Panc1 (cell line): ENCODE results near the gene KRTAP4-4. TPM values are rescaled to one million over a fixed set of nuclear protein-coding genes. Genes with fewer than 3 reads are reported as not detected.
"Not testable (repeated sequence)": the region's sequence is repeated elsewhere in the genome, so short reads cannot be mapped to it uniquely, and the experiment has no call there.

Experiments used
- ATAC-seq: fragments of 200-7000 bp; cut with Tn5 transposase; 2 replicates; pipeline ENCODE4 v1.9.1; 2020; ENCODE audit warnings: mild to moderate bottlenecking, moderate library complexity
- BruUV-seq: library from RNA; stranded (reverse); fragments of 400-500 nt; replicated peaks from 2 replicates; lab custom pipeline; 2021; lab: Mats Ljungman, UMichigan
- CTCF ChIA-PET: fragments of 300-600 bp; sonication (Branson Sonifier 250); formaldehyde crosslinking; loops from one replicate; lab custom pipeline; 2022; ENCODE audit warnings: antibody characterized with exemption; lab: Charles Lee
- POLR2A ChIA-PET: fragments of 300-600 bp; sonication (Branson Sonifier 250); formaldehyde crosslinking; loops from one replicate; lab custom pipeline; 2022; ENCODE audit warnings: antibody characterized with exemption; lab: Charles Lee
- DNase-seq: peaks from one replicate; pipeline ENCODE4 v3.0.0-alpha.2; 2010; ENCODE audit warnings: low read depth, low spot score
- H3K27ac ChIP-seq: 2 replicates; pipeline ENCODE4 v1.5.1; 2011; ENCODE audit warnings: mild to moderate bottlenecking, low read length, inconsistent platforms
- H3K27me3 ChIP-seq: fragments of 200-500 bp; sonication (Bioruptor generic); 2 replicates; pipeline ENCODE4 v1.6.0; 2014; ENCODE audit warnings: low read length, inconsistent platforms; ENCODE audit not compliant: control insufficient read depth, insufficient read depth
- H3K36me3 ChIP-seq: fragments of 200-500 bp; sonication (Bioruptor generic); 2 replicates; pipeline ENCODE4 v1.5.1; 2014; ENCODE audit warnings: inconsistent platforms, mild to moderate bottlenecking, low read length, moderate library complexity; ENCODE audit not compliant: control insufficient read depth, insufficient read depth
- H3K4me1 ChIP-seq: 2 replicates; pipeline ENCODE4 v1.5.1; 2011; ENCODE audit warnings: inconsistent platforms, mild to moderate bottlenecking, low read length, moderate library complexity; ENCODE audit not compliant: control insufficient read depth, insufficient read depth
- H3K4me3 ChIP-seq, 2 experiments: 2 replicates each; pipeline ENCODE4 v1.5.1; 2011 to 2012; ENCODE audit warnings: low read depth in 2 of 2, low read length in 2 of 2, mild to moderate bottlenecking in 2 of 2, inconsistent platforms in 1 of 2, moderate library complexity in 1 of 2
- H3K9me3 ChIP-seq: fragments of 200-500 bp; sonication (Bioruptor generic); 2 replicates; pipeline ENCODE4 v1.5.1; 2014; ENCODE audit warnings: low read depth, mild to moderate bottlenecking, inconsistent platforms, low read length, moderate library complexity; ENCODE audit not compliant: control insufficient read depth, insufficient read depth
- POLR2AphosphoS5 ChIP-seq: IDR thresholded peaks from 2 replicates; pipeline ENCODE4 v1.6.1; 2012; ENCODE audit warnings: mild to moderate bottlenecking, low read depth, low read length, moderate library complexity
- SIN3A ChIP-seq: IDR thresholded peaks from 2 replicates; pipeline ENCODE4 v1.6.1; 2012; ENCODE audit warnings: low read depth, mild to moderate bottlenecking, low read length, moderate library complexity, borderline replicate concordance; ENCODE audit not compliant: insufficient read depth
- TCF7L2 ChIP-seq: IDR thresholded peaks from 2 replicates; pipeline ENCODE4 v1.6.1; 2011; ENCODE audit warnings: mild to moderate bottlenecking, low read depth, low read length, inconsistent platforms
- in situ Hi-C: cut with HindIII; loops from 2 replicates; pipeline ENCODE4 v1.10.0; 2016; ENCODE audit warnings: low sequenced_read_pairs, low pct_unique_long_range_greater_than_20kb
- intact Hi-C: fragments of 100-400 bp; cut with micrococcal nuclease; formaldehyde crosslinking; loops from one replicate; pipeline ENCODE4 v1.10.0; 2022; ENCODE audit not compliant: unreplicated experiment
- total RNA-seq: library from RNA; stranded (reverse); gene quantifications from one replicate; pipeline ENCODE4 v1.2.1, GENCODE V29; 2021; ENCODE audit not compliant: unreplicated experiment
- TF ChIP-seq, protein P1 (sequence below), 2 experiments: IDR thresholded peaks; 2 replicates each; pipeline ENCODE4 v1.6.1; 2011 to 2012; ENCODE audit warnings: low read depth in 2 of 2, control low read depth in 1 of 2, low read length in 1 of 2, mild to moderate bottlenecking in 1 of 2, moderate library complexity in 1 of 2; ENCODE audit not compliant: insufficient read depth in 1 of 2
- TF ChIP-seq, protein P2 (sequence below): fragments of 450-650 bp; IDR thresholded peaks from 2 replicates; pipeline ENCODE4 v1.5.1; 2017; ENCODE audit warnings: mild to moderate bottlenecking

KRTAP4-4 gene
- total RNA-seq, 1 experiment from 2014 or later = not detected

DNA sequence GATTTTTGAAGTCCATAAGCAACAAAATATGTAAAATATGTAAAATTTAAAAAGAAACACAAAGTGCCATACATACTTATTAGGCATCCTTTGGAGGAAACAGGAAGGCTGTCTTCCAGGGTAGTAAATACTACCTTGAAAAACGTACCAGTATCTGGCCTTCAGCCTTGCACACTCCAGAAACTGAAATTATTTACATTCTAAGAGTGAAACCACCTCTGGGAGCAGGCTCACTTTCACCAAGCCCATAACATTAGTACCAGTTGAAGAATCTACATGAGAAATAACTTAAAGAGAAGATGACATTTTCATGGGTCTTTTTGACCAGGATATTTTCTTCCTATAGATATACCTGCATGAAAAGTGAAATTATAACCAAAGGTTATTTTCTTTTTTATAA is 35.5 kb upstream of the KRTAP4-4 start:
- ChIA-PET POLR2A (no interaction called here), CTCF (interaction anchor here (0.7 kb wide), 1 partner anchor 205 kb away, joined by 3 read pairs; no protein-coding TSS in a partner anchor)
- Histone ChIP-seq H3K4me1 (no peaks in the 10 kb centered on the region), H3K27me3 (no peaks in the 10 kb centered on the region; the same call in 1 of the 2 replicates), H3K27ac (no peak overlapping the region), H3K36me3 (no peaks in the 10 kb centered on the region), H3K9me3 (no peaks in the 10 kb centered on the region), H3K4me3 (no peak overlapping the region)
- BruUV-seq = no TSS peak
- in situ Hi-C loops (no loop called here), intact Hi-C loops (no loop called here)
- ATAC-seq = no peak
- no peak for TF ChIP-seq TCF7L2
- TF ChIP-seq, protein P1, sequence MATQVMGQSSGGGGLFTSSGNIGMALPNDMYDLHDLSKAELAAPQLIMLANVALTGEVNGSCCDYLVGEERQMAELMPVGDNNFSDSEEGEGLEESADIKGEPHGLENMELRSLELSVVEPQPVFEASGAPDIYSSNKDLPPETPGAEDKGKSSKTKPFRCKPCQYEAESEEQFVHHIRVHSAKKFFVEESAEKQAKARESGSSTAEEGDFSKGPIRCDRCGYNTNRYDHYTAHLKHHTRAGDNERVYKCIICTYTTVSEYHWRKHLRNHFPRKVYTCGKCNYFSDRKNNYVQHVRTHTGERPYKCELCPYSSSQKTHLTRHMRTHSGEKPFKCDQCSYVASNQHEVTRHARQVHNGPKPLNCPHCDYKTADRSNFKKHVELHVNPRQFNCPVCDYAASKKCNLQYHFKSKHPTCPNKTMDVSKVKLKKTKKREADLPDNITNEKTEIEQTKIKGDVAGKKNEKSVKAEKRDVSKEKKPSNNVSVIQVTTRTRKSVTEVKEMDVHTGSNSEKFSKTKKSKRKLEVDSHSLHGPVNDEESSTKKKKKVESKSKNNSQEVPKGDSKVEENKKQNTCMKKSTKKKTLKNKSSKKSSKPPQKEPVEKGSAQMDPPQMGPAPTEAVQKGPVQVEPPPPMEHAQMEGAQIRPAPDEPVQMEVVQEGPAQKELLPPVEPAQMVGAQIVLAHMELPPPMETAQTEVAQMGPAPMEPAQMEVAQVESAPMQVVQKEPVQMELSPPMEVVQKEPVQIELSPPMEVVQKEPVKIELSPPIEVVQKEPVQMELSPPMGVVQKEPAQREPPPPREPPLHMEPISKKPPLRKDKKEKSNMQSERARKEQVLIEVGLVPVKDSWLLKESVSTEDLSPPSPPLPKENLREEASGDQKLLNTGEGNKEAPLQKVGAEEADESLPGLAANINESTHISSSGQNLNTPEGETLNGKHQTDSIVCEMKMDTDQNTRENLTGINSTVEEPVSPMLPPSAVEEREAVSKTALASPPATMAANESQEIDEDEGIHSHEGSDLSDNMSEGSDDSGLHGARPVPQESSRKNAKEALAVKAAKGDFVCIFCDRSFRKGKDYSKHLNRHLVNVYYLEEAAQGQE (IDR thresholded peaks at IDR 0.05; ENCODE audit: insufficient read depth in 1 of 2, low read depth in 2 of 2, low read length in 1 of 2) = no peak
- TF ChIP-seq SIN3A = no peak
- TF ChIP-seq, protein P2, sequence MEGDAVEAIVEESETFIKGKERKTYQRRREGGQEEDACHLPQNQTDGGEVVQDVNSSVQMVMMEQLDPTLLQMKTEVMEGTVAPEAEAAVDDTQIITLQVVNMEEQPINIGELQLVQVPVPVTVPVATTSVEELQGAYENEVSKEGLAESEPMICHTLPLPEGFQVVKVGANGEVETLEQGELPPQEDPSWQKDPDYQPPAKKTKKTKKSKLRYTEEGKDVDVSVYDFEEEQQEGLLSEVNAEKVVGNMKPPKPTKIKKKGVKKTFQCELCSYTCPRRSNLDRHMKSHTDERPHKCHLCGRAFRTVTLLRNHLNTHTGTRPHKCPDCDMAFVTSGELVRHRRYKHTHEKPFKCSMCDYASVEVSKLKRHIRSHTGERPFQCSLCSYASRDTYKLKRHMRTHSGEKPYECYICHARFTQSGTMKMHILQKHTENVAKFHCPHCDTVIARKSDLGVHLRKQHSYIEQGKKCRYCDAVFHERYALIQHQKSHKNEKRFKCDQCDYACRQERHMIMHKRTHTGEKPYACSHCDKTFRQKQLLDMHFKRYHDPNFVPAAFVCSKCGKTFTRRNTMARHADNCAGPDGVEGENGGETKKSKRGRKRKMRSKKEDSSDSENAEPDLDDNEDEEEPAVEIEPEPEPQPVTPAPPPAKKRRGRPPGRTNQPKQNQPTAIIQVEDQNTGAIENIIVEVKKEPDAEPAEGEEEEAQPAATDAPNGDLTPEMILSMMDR = no peak
- no peak for TF ChIP-seq POLR2AphosphoS5
- DNase-seq = no peak

DNA sequence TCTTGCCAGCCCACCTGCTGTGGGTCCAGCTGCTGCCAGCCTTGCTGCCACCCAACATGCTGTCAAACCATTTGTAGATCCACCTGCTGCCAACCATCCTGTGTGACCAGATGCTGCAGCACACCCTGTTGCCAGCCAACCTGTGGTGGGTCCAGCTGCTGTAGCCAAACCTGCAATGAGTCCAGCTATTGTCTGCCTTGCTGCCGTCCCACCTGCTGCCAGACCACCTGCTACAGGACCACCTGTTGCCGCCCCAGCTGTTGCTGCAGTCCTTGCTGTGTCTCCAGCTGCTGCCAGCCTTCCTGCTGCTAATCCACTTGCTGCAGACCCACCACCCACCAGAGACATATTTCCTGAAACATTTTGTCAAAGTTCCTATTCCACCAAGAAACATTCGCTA is 29.8 kb upstream of the KRTAP4-4 start:
- intact Hi-C loops (no loop called here), in situ Hi-C loops (no loop called here)
- H3K9me3 ChIP-seq = no peaks in the 10 kb centered on the region
- peaks cover 5% of the 10 kb centered on the region for H3K27me3 ChIP-seq
- CTCF ChIA-PET = no interaction called here
- POLR2A ChIA-PET = no interaction called here
- no TSS peak for BruUV-seq
- DNase-seq (no peak), ATAC-seq (no peak)
- no peak overlapping the region for H3K27ac ChIP-seq
- TF ChIP-seq, protein P1 (IDR thresholded peaks at IDR 0.05; ENCODE audit: insufficient read depth in 1 of 2, low read depth in 2 of 2, low read length in 1 of 2) = no peak
- no peak for TF ChIP-seq TCF7L2
- TF ChIP-seq, protein P2 = no peak
- TF ChIP-seq SIN3A = no peak
- TF ChIP-seq POLR2AphosphoS5 = no peak
- no peaks in the 10 kb centered on the region for H3K4me1 ChIP-seq
- H3K4me3 ChIP-seq = no peak overlapping the region
- H3K36me3 ChIP-seq = no peaks in the 10 kb centered on the region

DNA sequence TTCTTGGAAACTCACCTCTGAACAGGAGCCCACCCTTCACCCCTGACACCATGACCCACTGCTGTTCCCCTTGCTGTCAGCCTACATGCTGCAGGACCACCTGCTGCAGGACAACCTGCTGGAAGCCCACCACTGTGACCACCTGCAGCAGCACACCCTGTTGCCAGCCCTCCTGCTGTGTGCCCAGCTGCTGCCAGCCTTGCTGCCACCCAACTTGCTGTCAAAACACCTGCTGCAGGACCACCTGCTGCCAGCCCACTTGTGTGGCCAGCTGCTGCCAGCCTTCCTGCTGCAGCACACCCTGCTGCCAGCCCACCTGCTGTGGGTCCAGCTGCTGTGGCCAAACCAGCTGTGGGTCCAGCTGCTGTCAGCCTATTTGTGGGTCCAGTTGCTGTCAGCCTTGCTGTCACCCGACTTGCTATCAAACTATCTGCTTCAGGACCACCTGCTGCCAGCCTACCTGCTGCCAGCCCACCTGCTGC is 29.3 kb upstream of the KRTAP4-4 start, which contains the start of gene KRTAP9-1:
Gene KRTAP9-1 (plus strand): TSS at position 51 of the 482 bp plus-strand sequence. CDS start 0 bp downstream, at position 51.
- in situ Hi-C loops, H3K4me1 ChIP-seq, H3K36me3 ChIP-seq, DNase-seq, H3K9me3 ChIP-seq, ATAC-seq, POLR2A ChIA-PET, CTCF ChIA-PET, H3K27me3 ChIP-seq, H3K27ac ChIP-seq, intact Hi-C loops, H3K4me3 ChIP-seq, BruUV-seq: not testable (repeated sequence)
